NCI-H1694 (cell line): ENCODE data around the gene MPV17L2.

Experiments used
- DNase-seq: peaks from one replicate; lab custom pipeline; 2025; lab: John Stamatoyannopoulos, UW

MPV17L2 gene

DNA sequence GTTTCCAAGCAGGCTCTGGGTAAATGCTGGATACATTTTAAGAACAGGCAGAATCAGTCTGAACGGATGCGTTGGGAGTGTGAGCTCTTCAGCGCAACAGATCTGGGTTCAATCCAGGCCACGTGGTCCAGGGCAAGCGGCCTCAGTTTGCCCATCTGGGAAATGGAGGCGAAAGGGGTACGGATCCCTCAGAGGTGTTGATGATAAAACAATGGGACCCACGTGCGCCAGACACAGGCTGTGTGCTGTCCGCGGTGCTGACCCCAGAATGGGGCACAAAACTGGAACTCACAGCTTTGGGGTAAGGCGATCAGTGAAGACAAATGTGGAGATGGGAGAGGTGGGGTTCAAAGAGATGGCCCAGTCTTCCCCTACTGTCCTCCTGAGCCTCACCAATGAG lies 46.3 kb downstream of the MPV17L2 start:
- no peak for DNase-seq

DNA sequence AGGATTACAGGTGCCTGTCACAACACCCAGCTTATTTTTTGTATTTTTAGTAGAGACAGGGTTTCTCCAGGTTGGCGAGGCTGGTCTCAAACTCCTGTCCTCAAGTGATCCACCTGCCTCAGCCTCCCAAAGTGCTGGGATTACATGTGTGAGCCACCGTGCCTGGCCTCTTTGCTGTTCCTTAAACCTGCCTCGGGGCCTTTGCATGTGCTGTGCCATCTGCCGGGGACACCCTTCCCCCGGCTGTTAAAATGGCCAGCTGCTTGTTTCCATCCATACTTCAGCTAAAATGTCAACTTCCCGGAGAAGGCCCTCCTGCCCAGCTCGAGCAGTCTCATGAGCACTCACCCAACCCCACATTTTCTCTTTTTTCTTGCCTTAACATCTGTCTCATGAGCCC lies 52.3 kb downstream of the MPV17L2 start:
- DNase-seq: no peak
